ENCODE data around the gene ADM5.

DNA sequence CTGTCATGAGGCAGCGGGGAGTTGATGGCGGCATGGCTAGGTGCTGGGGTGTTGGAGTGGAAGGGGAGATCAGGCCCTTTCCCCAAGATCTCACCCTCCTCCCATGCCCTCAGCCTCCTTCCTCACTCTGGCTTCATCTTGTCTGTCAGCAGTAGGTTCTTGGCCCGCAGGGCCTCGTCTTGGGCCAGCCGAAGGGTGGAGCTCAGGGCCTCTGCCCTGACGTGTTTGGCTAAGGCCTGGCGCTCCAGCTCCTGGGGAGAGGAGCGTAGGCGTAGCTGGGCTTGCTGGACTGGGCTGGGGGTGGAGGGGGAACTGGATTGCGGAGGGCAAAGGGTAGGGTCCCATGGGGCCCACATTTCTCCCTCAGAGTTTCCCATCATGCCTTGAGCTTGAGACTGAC, 50.5 kb downstream of the ADM5 start:
- TF ChIP-seq CTCF (conservative IDR thresholded peaks at IDR 0.05; ENCODE audit: low read depth in 2 of 2) (no peak), EZH2 (IDR thresholded peaks at IDR 0.05; ENCODE audit: low read depth, unreplicated experiment) (no peak), POLR2AphosphoS5 (IDR thresholded peaks at IDR 0.05; ENCODE audit: low read depth) (no peak), ZNF114 (CRISPR knock-in tag; IDR thresholded peaks at IDR 0.05) (no peak), STAT1 (IDR thresholded peaks at IDR 0.05; ENCODE audit: unreplicated experiment) (no peak), EZH2phosphoT487 (IDR thresholded peaks at IDR 0.05; ENCODE audit: unreplicated experiment) (no peak), ZNF331 (CRISPR knock-in tag; IDR thresholded peaks at IDR 0.05; ENCODE audit: low read depth) (no peak), CREB1 (CRISPR knock-in tag; IDR thresholded peaks at IDR 0.05; ENCODE audit: low read depth) (no peak), JUNB (IDR thresholded peaks at IDR 0.05; ENCODE audit: unreplicated experiment) (no peak), NANOG (IDR thresholded peaks at IDR 0.05; ENCODE audit: borderline replicate concordance) (no peak), ETS1 (IDR thresholded peaks at IDR 0.05) (no peak)
- TF ChIP-seq, protein P1, sequence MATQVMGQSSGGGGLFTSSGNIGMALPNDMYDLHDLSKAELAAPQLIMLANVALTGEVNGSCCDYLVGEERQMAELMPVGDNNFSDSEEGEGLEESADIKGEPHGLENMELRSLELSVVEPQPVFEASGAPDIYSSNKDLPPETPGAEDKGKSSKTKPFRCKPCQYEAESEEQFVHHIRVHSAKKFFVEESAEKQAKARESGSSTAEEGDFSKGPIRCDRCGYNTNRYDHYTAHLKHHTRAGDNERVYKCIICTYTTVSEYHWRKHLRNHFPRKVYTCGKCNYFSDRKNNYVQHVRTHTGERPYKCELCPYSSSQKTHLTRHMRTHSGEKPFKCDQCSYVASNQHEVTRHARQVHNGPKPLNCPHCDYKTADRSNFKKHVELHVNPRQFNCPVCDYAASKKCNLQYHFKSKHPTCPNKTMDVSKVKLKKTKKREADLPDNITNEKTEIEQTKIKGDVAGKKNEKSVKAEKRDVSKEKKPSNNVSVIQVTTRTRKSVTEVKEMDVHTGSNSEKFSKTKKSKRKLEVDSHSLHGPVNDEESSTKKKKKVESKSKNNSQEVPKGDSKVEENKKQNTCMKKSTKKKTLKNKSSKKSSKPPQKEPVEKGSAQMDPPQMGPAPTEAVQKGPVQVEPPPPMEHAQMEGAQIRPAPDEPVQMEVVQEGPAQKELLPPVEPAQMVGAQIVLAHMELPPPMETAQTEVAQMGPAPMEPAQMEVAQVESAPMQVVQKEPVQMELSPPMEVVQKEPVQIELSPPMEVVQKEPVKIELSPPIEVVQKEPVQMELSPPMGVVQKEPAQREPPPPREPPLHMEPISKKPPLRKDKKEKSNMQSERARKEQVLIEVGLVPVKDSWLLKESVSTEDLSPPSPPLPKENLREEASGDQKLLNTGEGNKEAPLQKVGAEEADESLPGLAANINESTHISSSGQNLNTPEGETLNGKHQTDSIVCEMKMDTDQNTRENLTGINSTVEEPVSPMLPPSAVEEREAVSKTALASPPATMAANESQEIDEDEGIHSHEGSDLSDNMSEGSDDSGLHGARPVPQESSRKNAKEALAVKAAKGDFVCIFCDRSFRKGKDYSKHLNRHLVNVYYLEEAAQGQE (IDR thresholded peaks at IDR 0.05; ENCODE audit: unreplicated experiment): no peak

Measured in GM23338 (cell line).